Cerebellar cortex (tissue), 1 donor: ENCODE measurements around the gene SEC24D.

Experiments
- DNase-seq: peaks from one replicate; pipeline ENCODE4 v3.0.0-alpha.2; 2015; ENCODE audit warnings: low spot score

The SEC24D gene

GRCh38 chr4:118752551-118752950 lies 83.4 kb downstream of the SEC24D start:
- DNase-seq = no peak

GRCh38 chr4:118751629-118752323 lies 84.2 kb downstream of the SEC24D start:
- DNase-seq = no peak

- DNase-seq = no peak
Observed at GRCh38 chr4:118749347-118749988, 86.5 kb downstream of the SEC24D start.

GRCh38 chr4:118746251-118746919 lies 89.5 kb downstream of the SEC24D start:
- DNase-seq = no peak

- DNase-seq = no peak
Observed at GRCh38 chr4:118745357-118745756, 90.6 kb downstream of the SEC24D start.

- no peak for DNase-seq
Observed at GRCh38 chr4:118743867-118744266, 92.1 kb downstream of the SEC24D start.

GRCh38 chr4:118742050-118742449 lies 93.9 kb downstream of the SEC24D start:
- DNase-seq = no peak

- DNase-seq = no peak
Observed at GRCh38 chr4:118741301-118741855, 94.5 kb downstream of the SEC24D start.

- DNase-seq = peak; percentile 28
Observed at GRCh38 chr4:118740869-118741268, 95.1 kb downstream of the SEC24D start.

GRCh38 chr4:118739022-118739713 lies 96.8 kb downstream of the SEC24D start:
- DNase-seq = no peak

- DNase-seq = no peak
Observed at GRCh38 chr4:118738090-118738489, 97.8 kb downstream of the SEC24D start.

GRCh38 chr4:118736900-118737299 lies 99.0 kb downstream of the SEC24D start:
- no peak for DNase-seq

- no peak for DNase-seq
Observed at GRCh38 chr4:118734491-118735205, 101.3 kb downstream of the SEC24D start.

- no peak for DNase-seq
Observed at GRCh38 chr4:118732591-118733330, 103.2 kb downstream of the SEC24D start.

GRCh38 chr4:118730683-118731082 lies 105.2 kb downstream of the SEC24D start:
- DNase-seq = no peak

- DNase-seq = no peak
Observed at GRCh38 chr4:118729287-118730286, 106.3 kb downstream of the SEC24D start.

- no peak for DNase-seq
Observed at GRCh38 chr4:118727360-118727759, 108.6 kb downstream of the SEC24D start.

GRCh38 chr4:118723369-118723768 lies 112.6 kb downstream of the SEC24D start:
- DNase-seq = no peak

GRCh38 chr4:118721752-118722151 lies 114.2 kb downstream of the SEC24D start:
- DNase-seq = no peak
